H1 (cell line): ENCODE measurements around the gene HES5. TPM values are rescaled to one million over a fixed set of nuclear protein-coding genes. Genes with fewer than 3 reads are reported as not detected.

Experiments used
- CTCF ChIA-PET: fragments of 300-600 bp; sonication (Branson Sonifier 250); formaldehyde crosslinking; loops from one replicate; lab custom pipeline; 2021; ENCODE audit not compliant: partially characterized antibody; lab: Charles Lee
- POLR2A ChIA-PET: fragments of 300-600 bp; sonication (Branson Sonifier 250); formaldehyde crosslinking; loops from one replicate; lab custom pipeline; 2021; ENCODE audit warnings: inconsistent platforms; ENCODE audit not compliant: partially characterized antibody; lab: Charles Lee
- DNase-seq, 2 experiments: peaks; one replicate each; pipeline versions ENCODE4 v3.0.0 to v3.0.0-alpha.2; 2010 to 2022; ENCODE audit warnings: low spot score in 2 of 2, low read depth in 1 of 2, mixed read lengths in 1 of 2
- FAIRE-seq: peaks from 2 replicates; lab custom pipeline; 2011; peaks lifted over from hg19 to GRCh38; lab: Jason Lieb, UNC
- H2AFZ ChIP-seq: 2 replicates; pipeline ENCODE4 v1.8.1; 2012; ENCODE audit warnings: low read length, inconsistent platforms
- H2AK5ac ChIP-seq: 2 replicates; pipeline ENCODE4 v1.6.1; 2013; ENCODE audit warnings: low read depth, low read length
- H2BK120ac ChIP-seq: replicated peaks from 2 replicates; pipeline ENCODE3; 2013; ENCODE audit warnings: low read depth, low read length, inconsistent platforms
- H2BK12ac ChIP-seq: 2 replicates; pipeline ENCODE4 v1.6.1; 2013; ENCODE audit warnings: low read depth, low read length
- H2BK15ac ChIP-seq: 2 replicates; pipeline ENCODE4 v1.6.1; 2013; ENCODE audit warnings: low read length
- H2BK20ac ChIP-seq: 2 replicates; pipeline ENCODE4 v1.6.1; 2013; ENCODE audit warnings: low read length
- H2BK5ac ChIP-seq: 2 replicates; pipeline ENCODE4 v1.6.1; 2013; ENCODE audit warnings: low read depth, low read length
- H3K14ac ChIP-seq: 2 replicates; pipeline ENCODE4 v1.6.1; 2013; ENCODE audit warnings: inconsistent platforms; ENCODE audit not compliant: insufficient read length
- H3K18ac ChIP-seq: 2 replicates; pipeline ENCODE4 v1.6.1; 2013; ENCODE audit warnings: low read length; ENCODE audit errors: extremely low read depth
- H3K23ac ChIP-seq: 2 replicates; pipeline ENCODE4 v1.6.1; 2013; ENCODE audit warnings: inconsistent platforms; ENCODE audit not compliant: insufficient read length
- H3K23me2 ChIP-seq: 2 replicates; pipeline ENCODE4 v1.6.1; 2013; ENCODE audit warnings: low read depth, low read length
- H3K27ac ChIP-seq: 2 replicates; pipeline ENCODE4 v1.6.1; 2011; ENCODE audit warnings: low read depth, low read length, inconsistent platforms
- H3K27me3 ChIP-seq, 4 experiments: replicated peaks in 1 of 4; 1 replicate in 1 of 4; 2 replicates in 3 of 4; pipeline versions ENCODE4 v1.6.1 to v1.8.1; 2011 to 2013; ENCODE audit warnings: low read length in 3 of 4, mild to moderate bottlenecking in 3 of 4, inconsistent platforms in 2 of 4, mixed read lengths in 2 of 4, moderate library complexity in 1 of 4; ENCODE audit not compliant: control insufficient read depth in 3 of 4, insufficient read depth in 3 of 4; ENCODE audit errors: extremely low read depth in 1 of 4
- H3K36me3 ChIP-seq, 4 experiments: 2 replicates each; pipeline versions ENCODE4 v1.6.1 to v1.8.1; 2011 to 2013; ENCODE audit warnings: mild to moderate bottlenecking in 4 of 4, low read length in 3 of 4, moderate library complexity in 2 of 4, control low read depth in 1 of 4, inconsistent platforms in 1 of 4; ENCODE audit not compliant: insufficient read depth in 4 of 4, control insufficient read depth in 2 of 4
- H3K4ac ChIP-seq: replicated peaks from 2 replicates; pipeline ENCODE3; 2013; ENCODE audit warnings: low read length, low read depth, mixed read lengths, inconsistent platforms; ENCODE audit not compliant: insufficient read length
- H3K4me1 ChIP-seq, 4 experiments: replicated peaks in 1 of 4; 1 replicate in 1 of 4; 2 replicates in 3 of 4; pipeline versions ENCODE4 v1.6.1 to v1.8.1; 2011 to 2013; ENCODE audit warnings: low read length in 3 of 4, inconsistent platforms in 2 of 4, mixed read lengths in 1 of 4; ENCODE audit not compliant: insufficient read depth in 4 of 4, control insufficient read depth in 3 of 4
- H3K4me2 ChIP-seq, 2 experiments: 2 replicates each; pipeline versions ENCODE4 v1.6.1 to v1.8.1; 2011 to 2013; ENCODE audit warnings: low read depth in 2 of 2, low read length in 2 of 2, control low read depth in 1 of 2, inconsistent platforms in 1 of 2, mild to moderate bottlenecking in 1 of 2; ENCODE audit not compliant: insufficient read depth in 1 of 2
- H3K4me3 ChIP-seq, 4 experiments: fragments of 200-600, 300-600 bp in 1 of 4; sonication (generic), shearing (Covaris generic), sonication (Bioruptor Twin) in 1 of 4; 2 replicates each; pipeline versions ENCODE4 v1.5.1 to v1.8.1; 2011 to 2016; ENCODE audit warnings: low read length in 4 of 4, low read depth in 3 of 4, control low read depth in 2 of 4, inconsistent platforms in 2 of 4, mild to moderate bottlenecking in 2 of 4, mixed read lengths in 1 of 4, moderate library complexity in 1 of 4; ENCODE audit not compliant: insufficient read depth in 2 of 4; ENCODE audit errors: extremely low read depth in 1 of 4
- H3K56ac ChIP-seq: replicated peaks from 2 replicates; pipeline ENCODE3; 2013; ENCODE audit warnings: low read depth, mild to moderate bottlenecking, mixed read lengths, low read length, inconsistent platforms; ENCODE audit not compliant: insufficient read length
- H3K79me1 ChIP-seq: 2 replicates; pipeline ENCODE4 v1.6.1; 2013; ENCODE audit warnings: low read depth, low read length, control low read depth
- H3K79me2 ChIP-seq, 2 experiments: 2 replicates each; pipeline versions ENCODE4 v1.6.1 to v1.8.1; 2012 to 2013; ENCODE audit warnings: low read length in 2 of 2, mild to moderate bottlenecking in 2 of 2, inconsistent platforms in 1 of 2; ENCODE audit not compliant: insufficient read depth in 2 of 2, control insufficient read depth in 1 of 2
- H3K9ac ChIP-seq, 4 experiments: replicated peaks in 1 of 4; 1 replicate in 1 of 4; 2 replicates in 3 of 4; pipeline versions ENCODE4 v1.6.1 to v1.8.1; 2011 to 2013; ENCODE audit warnings: low read depth in 3 of 4, low read length in 3 of 4, control low read depth in 2 of 4, mild to moderate bottlenecking in 2 of 4, moderate library complexity in 2 of 4, inconsistent platforms in 1 of 4; ENCODE audit errors: extremely low read depth in 1 of 4
- H3K9me3 ChIP-seq, 2 experiments: 2 replicates each; pipeline versions ENCODE4 v1.6.1 to v1.8.1; 2012 to 2013; ENCODE audit warnings: mild to moderate bottlenecking in 2 of 2, moderate library complexity in 2 of 2, control low read depth in 1 of 2, inconsistent platforms in 1 of 2, low read depth in 1 of 2, low read length in 1 of 2, mixed read lengths in 1 of 2; ENCODE audit not compliant: insufficient read depth in 2 of 2
- H4K20me1 ChIP-seq, 2 experiments: replicated peaks in 1 of 2; 2 replicates each; pipeline versions ENCODE3 to v1.8.1; 2011 to 2013; ENCODE audit warnings: inconsistent platforms in 2 of 2, low read length in 2 of 2, mild to moderate bottlenecking in 1 of 2; ENCODE audit not compliant: insufficient read depth in 2 of 2, control insufficient read depth in 1 of 2
- H4K5ac ChIP-seq: 2 replicates; pipeline ENCODE4 v1.6.1; 2013; ENCODE audit warnings: low read length, low read depth, mixed read lengths, inconsistent platforms; ENCODE audit not compliant: insufficient read length
- H4K8ac ChIP-seq: 2 replicates; pipeline ENCODE4 v1.8.0; 2013; ENCODE audit warnings: mild to moderate bottlenecking, moderate library complexity, low read length, inconsistent platforms; ENCODE audit not compliant: insufficient read depth; ENCODE audit errors: extremely low read depth
- H4K91ac ChIP-seq: replicated peaks from 2 replicates; pipeline ENCODE3; 2013; ENCODE audit warnings: low read length, mixed read lengths, inconsistent platforms; ENCODE audit not compliant: insufficient read length
- ATF3 ChIP-seq: IDR thresholded peaks from 2 replicates; pipeline ENCODE4 v1.6.1; 2011; ENCODE audit warnings: low read depth, mild to moderate bottlenecking, low read length; ENCODE audit not compliant: insufficient read depth
- KDM5A ChIP-seq: fragments of 200-600 bp; IDR thresholded peaks from 2 replicates; pipeline ENCODE4 v1.7.1; 2012; ENCODE audit warnings: mild to moderate bottlenecking, low read length, inconsistent platforms, mixed read lengths
- PHF8 ChIP-seq: fragments of 200-600 bp; sonication (generic); conservative IDR thresholded peaks from 2 replicates; pipeline ENCODE4 v1.7.1; 2012; ENCODE audit warnings: low read depth, mild to moderate bottlenecking, inconsistent platforms, low read length, moderate library complexity
- SIX5 ChIP-seq: IDR thresholded peaks from 2 replicates; pipeline ENCODE4 v1.6.1; 2011; ENCODE audit warnings: mild to moderate bottlenecking, low read depth, low read length
- TAF1 ChIP-seq: IDR thresholded peaks from 2 replicates; pipeline ENCODE4 v1.6.1; 2011; ENCODE audit warnings: mild to moderate bottlenecking, low read depth, low read length
- WGBS, 2 experiments: shearing (Covaris generic) in 1 of 2; methylation state at CpG; one replicate each; pipeline versions ENCODE4 v1.1.6 to v1.1.7; 2013 to 2015; ENCODE audit warnings: low lambda C conversion rate in 2 of 2, mixed read lengths in 2 of 2, inconsistent platforms in 1 of 2, low coverage in 1 of 2, missing lambda C conversion rate in 1 of 2; ENCODE audit not compliant: insufficient replicate concordance in 2 of 2, insufficient coverage in 1 of 2, insufficient read length in 1 of 2; ENCODE audit errors: extremely low coverage in 1 of 2, missing lambda C conversion rate in 1 of 2; 5-methylcytosine and 5-hydroxymethylcytosine counted together
- polyA plus RNA-seq, 7 experiments: library from polyadenylated mRNA; depleted of rRNA in 3 of 7; stranded (reverse) in 5 of 7; unstranded in 2 of 7; fragments of >200 nt in 5 of 7; fragments of 200-250 nt in 2 of 7; gene quantifications; 1 replicate in 5 of 7; 2 replicates in 1 of 7; 4 replicates in 1 of 7; pipeline versions ENCODE4 v1.2.1 to v1.2.3, GENCODE V29; 2011 to 2013; ENCODE audit warnings: missing spikeins in 2 of 7, mixed read lengths in 2 of 7
- total RNA-seq: library from RNA; stranded (reverse); fragmentation: NEBNext Ultra II Directional; extraction: Animal tissue kit (Norgen Biotek cat#: 25700); gene quantifications from 2 replicates; pipeline ENCODE4 v1.2.1, GENCODE V29; 2021

The HES5 gene
- total and polyA plus RNA-seq, 2 of the 8 experiments (the other 6 are each of a cell fraction or from before 2014, with no cell fraction given) = 0.22 TPM; not detected in 1

GRCh38 chr1:2495546-2495945, 34.5 kb downstream of the HES5 start:
- Histone ChIP-seq H2BK120ac (no peak overlapping the region), H4K91ac (no peak overlapping the region), H3K4me3 (no peak overlapping the region), H3K36me3 (no peaks in the 10 kb centered on the region), H3K56ac (no peak overlapping the region), H3K23ac (no peak overlapping the region), H4K20me1 (peaks cover 0 to 4% of the 10 kb centered on the region in 2 experiments), H3K79me2 (no peaks in the 10 kb centered on the region), H3K14ac (no peak overlapping the region), H3K9ac (no peak overlapping the region), H2BK15ac (no peak overlapping the region), H4K5ac (no peak overlapping the region), H2BK5ac (no peak overlapping the region), H3K27ac (no peak overlapping the region), H3K4me1 (no peaks in the 10 kb centered on the region), H4K8ac (no peak overlapping the region), H2AK5ac (no peak overlapping the region), H3K4me2 (no peak overlapping the region), H2BK12ac (no peak overlapping the region), H2BK20ac (no peak overlapping the region), H3K18ac (no peak overlapping the region), H3K23me2 (no peaks in the 10 kb centered on the region), H3K9me3 (no peaks in the 10 kb centered on the region), H3K4ac (no peak overlapping the region), H3K27me3 (peaks cover 0 to 14% (median 3%) of the 10 kb centered on the region in 4 experiments; a peak in 3 of 7 replicates), H3K79me1 (no peaks in the 10 kb centered on the region), H2AFZ (no peak overlapping the region)
- FAIRE-seq (no peak), DNase-seq (no peak)
- CTCF ChIA-PET = interaction anchor here (0.7 kb wide), 1 partner anchor 35 kb away, joined by 3 read pairs; no protein-coding TSS in a partner anchor
- POLR2A ChIA-PET = no interaction called here
- 91% methylated on average over 8 of the region's 12 CpGs; no CpG with 5 or more reads in 1 of the 2 experiments for WGBS, 2 experiments
- no peak for TF ChIP-seq ATF3
- no peak for TF ChIP-seq TAF1
- TF ChIP-seq PHF8 = no peak
- TF ChIP-seq SIX5 = no peak
- no peak for TF ChIP-seq KDM5A
